Measurements from ENCODE around the gene HSD17B12.
A peak's percentile ranks its signal among the peaks of the same experiment; 100 is the strongest.

The HSD17B12 gene

DNA sequence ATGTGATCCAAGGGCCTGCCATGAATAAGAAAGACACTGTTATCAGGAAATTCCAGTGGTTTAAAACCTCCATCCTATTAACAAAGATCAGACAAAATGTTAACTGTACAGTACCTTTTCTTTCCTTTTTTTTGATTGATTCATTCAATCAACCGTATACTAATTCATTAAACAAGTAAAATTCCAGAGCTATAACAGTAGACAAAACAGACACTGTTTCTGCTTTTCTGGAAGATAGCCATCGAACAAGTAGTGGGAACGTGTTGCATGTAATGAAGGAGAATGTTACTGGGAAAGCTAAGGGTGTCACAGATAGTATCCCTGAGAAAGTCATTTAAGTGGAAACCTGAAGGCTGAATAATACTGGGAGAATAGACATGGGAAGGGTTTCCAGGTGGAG is 126.4 kb downstream of the HSD17B12 start (continued):
- no peak for TF ChIP-seq CSRNP3 (CRISPR knock-in tag; IDR thresholded peaks at IDR 0.05)

DNA sequence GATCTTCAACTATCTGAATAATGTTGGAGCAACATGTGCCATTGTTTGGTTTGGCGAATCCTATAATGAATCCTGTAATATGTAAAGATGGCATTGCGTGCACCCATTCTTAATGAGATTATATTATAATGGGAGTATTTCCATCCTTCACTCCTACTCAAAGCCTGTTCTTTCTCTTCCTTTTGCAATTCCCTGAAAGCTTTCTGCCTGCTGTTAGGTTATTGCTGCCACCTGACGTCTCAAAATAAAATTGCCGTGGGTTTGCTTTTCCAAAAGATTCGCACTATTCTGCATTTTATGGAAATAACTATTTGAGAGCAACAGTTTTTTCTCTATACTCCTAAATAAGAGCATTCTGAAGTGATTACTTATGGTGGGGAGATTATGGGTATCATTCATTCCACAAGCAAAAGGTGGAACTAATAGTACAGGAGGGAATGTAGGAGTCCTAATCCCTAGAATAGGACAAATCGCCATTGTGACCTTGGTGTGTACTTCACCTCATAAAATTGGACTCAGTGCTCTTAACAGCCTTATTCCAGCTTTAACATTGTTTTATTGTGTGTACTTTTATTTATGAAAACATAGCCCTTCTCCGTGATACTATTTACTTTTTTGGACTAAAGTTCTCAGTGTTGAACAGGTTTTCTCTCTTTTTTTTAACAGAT is 130.5 kb downstream of the HSD17B12 start:
- TF ChIP-seq TOX (CRISPR knock-in tag; IDR thresholded peaks at IDR 0.05; ENCODE audit: borderline replicate concordance) (no peak), ZC3H10 (CRISPR knock-in tag; IDR thresholded peaks at IDR 0.05) (no peak), TCF4 (CRISPR knock-in tag; IDR thresholded peaks at IDR 0.05; ENCODE audit: borderline replicate concordance) (no peak), ZFP30 (CRISPR knock-in tag; IDR thresholded peaks at IDR 0.05) (no peak), TSHZ2 (CRISPR knock-in tag; IDR thresholded peaks at IDR 0.05) (no peak), ESRRG (CRISPR knock-in tag; IDR thresholded peaks at IDR 0.05) (no peak), CSDC2 (CRISPR knock-in tag; IDR thresholded peaks at IDR 0.05) (no peak), CSRNP3 (CRISPR knock-in tag; IDR thresholded peaks at IDR 0.05) (no peak), SNAI2 (CRISPR knock-in tag; IDR thresholded peaks at IDR 0.05) (no peak), RARB (CRISPR knock-in tag; IDR thresholded peaks at IDR 0.05) (no peak), PPARA (CRISPR knock-in tag; IDR thresholded peaks at IDR 0.05; ENCODE audit: borderline replicate concordance) (no peak)
- ATAC-seq = peak; percentile 46; the same call in 1 of the 3 replicates

DNA sequence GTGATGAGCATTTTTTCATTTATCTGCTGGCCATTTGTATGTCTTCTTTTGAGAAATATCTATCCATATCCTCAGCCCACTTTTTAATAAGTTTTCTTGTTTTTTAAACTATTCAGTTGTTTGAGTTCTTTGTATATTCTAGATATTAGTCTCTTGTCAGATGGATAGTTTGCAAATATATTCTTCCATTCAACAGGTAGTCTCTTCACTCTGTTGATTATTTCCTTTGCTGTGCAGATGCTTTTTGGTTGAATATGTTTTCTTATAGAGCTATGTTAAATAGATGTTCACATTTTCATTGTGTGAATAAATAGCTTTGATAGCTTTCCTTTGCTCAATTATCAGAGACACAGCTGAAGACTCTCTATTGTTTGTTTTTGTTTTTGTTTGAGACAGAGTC is 131.9 kb downstream of the HSD17B12 start:
- no peak for TF ChIP-seq CSDC2 (CRISPR knock-in tag; IDR thresholded peaks at IDR 0.05)
- no peak for TF ChIP-seq ZC3H10 (CRISPR knock-in tag; IDR thresholded peaks at IDR 0.05)
- TF ChIP-seq ISL1 (CRISPR knock-in tag; IDR thresholded peaks at IDR 0.05) = no peak
- TF ChIP-seq ESRRG (CRISPR knock-in tag; IDR thresholded peaks at IDR 0.05) = no peak
- TF ChIP-seq TOX (CRISPR knock-in tag; IDR thresholded peaks at IDR 0.05; ENCODE audit: borderline replicate concordance) = no peak
- TF ChIP-seq, protein P1, sequence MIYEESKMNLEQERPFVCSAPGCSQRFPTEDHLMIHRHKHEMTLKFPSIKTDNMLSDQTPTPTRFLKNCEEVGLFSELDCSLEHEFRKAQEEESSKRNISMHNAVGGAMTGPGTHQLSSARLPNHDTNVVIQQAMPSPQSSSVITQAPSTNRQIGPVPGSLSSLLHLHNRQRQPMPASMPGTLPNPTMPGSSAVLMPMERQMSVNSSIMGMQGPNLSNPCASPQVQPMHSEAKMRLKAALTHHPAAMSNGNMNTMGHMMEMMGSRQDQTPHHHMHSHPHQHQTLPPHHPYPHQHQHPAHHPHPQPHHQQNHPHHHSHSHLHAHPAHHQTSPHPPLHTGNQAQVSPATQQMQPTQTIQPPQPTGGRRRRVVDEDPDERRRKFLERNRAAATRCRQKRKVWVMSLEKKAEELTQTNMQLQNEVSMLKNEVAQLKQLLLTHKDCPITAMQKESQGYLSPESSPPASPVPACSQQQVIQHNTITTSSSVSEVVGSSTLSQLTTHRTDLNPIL (CRISPR knock-in tag; IDR thresholded peaks at IDR 0.05; ENCODE audit: low read depth) = no peak
- no peak for TF ChIP-seq ARNTL (CRISPR knock-in tag; IDR thresholded peaks at IDR 0.05; ENCODE audit: borderline replicate concordance, low read depth)
- TF ChIP-seq, protein P2, sequence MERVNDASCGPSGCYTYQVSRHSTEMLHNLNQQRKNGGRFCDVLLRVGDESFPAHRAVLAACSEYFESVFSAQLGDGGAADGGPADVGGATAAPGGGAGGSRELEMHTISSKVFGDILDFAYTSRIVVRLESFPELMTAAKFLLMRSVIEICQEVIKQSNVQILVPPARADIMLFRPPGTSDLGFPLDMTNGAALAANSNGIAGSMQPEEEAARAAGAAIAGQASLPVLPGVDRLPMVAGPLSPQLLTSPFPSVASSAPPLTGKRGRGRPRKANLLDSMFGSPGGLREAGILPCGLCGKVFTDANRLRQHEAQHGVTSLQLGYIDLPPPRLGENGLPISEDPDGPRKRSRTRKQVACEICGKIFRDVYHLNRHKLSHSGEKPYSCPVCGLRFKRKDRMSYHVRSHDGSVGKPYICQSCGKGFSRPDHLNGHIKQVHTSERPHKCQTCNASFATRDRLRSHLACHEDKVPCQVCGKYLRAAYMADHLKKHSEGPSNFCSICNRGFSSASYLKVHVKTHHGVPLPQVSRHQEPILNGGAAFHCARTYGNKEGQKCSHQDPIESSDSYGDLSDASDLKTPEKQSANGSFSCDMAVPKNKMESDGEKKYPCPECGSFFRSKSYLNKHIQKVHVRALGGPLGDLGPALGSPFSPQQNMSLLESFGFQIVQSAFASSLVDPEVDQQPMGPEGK (CRISPR knock-in tag; IDR thresholded peaks at IDR 0.05; ENCODE audit: borderline replicate concordance) = no peak
- no peak for TF ChIP-seq ZNF565 (CRISPR knock-in tag; conservative IDR thresholded peaks at IDR 0.05; ENCODE audit: low read depth)
- no peak for TF ChIP-seq POU6F1 (CRISPR knock-in tag; IDR thresholded peaks at IDR 0.05; ENCODE audit: borderline replicate concordance, low read depth)
- TF ChIP-seq TCF4 (CRISPR knock-in tag; IDR thresholded peaks at IDR 0.05; ENCODE audit: borderline replicate concordance) = no peak
- no peak for TF ChIP-seq RARB (CRISPR knock-in tag; IDR thresholded peaks at IDR 0.05)
- TF ChIP-seq GLIS3 (CRISPR knock-in tag; IDR thresholded peaks at IDR 0.05) = no peak
- no peak for TF ChIP-seq OSR1 (CRISPR knock-in tag; IDR thresholded peaks at IDR 0.05)
- TF ChIP-seq ZNF70 (CRISPR knock-in tag; IDR thresholded peaks at IDR 0.05) = no peak
- no peak for TF ChIP-seq BACH2 (CRISPR knock-in tag; IDR thresholded peaks at IDR 0.05; ENCODE audit: borderline replicate concordance)
- no peak for TF ChIP-seq ZNF8 (CRISPR knock-in tag; IDR thresholded peaks at IDR 0.05)
- no peak for ATAC-seq
